Ovary (tissue), 1 donor: ENCODE results near the gene SH3BP1.

Source experiments
- EP300 ChIP-seq: sonication (generic); formaldehyde crosslinking; IDR thresholded peaks from one replicate; pipeline ENCODE4 v1.6.1; 2017; ENCODE audit warnings: antibody characterized with exemption
- POLR2A ChIP-seq: fragments of 450-650 bp; IDR thresholded peaks from one replicate; pipeline ENCODE4 v1.6.1; 2017; ENCODE audit warnings: antibody characterized with exemption, mild to moderate bottlenecking, moderate library complexity

GRCh38 chr22:37621352-37621860 lies 18.1 kb upstream of the SH3BP1 start:
- TF ChIP-seq POLR2A, result no peak
- no peak for TF ChIP-seq EP300
